ENCODE measurements around the gene RNF169.

GRCh38 chr11:74860743-74861142, 112.1 kb downstream of the RNF169 start:
- TF ChIP-seq, protein P1, sequence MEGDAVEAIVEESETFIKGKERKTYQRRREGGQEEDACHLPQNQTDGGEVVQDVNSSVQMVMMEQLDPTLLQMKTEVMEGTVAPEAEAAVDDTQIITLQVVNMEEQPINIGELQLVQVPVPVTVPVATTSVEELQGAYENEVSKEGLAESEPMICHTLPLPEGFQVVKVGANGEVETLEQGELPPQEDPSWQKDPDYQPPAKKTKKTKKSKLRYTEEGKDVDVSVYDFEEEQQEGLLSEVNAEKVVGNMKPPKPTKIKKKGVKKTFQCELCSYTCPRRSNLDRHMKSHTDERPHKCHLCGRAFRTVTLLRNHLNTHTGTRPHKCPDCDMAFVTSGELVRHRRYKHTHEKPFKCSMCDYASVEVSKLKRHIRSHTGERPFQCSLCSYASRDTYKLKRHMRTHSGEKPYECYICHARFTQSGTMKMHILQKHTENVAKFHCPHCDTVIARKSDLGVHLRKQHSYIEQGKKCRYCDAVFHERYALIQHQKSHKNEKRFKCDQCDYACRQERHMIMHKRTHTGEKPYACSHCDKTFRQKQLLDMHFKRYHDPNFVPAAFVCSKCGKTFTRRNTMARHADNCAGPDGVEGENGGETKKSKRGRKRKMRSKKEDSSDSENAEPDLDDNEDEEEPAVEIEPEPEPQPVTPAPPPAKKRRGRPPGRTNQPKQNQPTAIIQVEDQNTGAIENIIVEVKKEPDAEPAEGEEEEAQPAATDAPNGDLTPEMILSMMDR (IDR thresholded peaks at IDR 0.05), result no peak
- TF ChIP-seq POLR2A (IDR thresholded peaks at IDR 0.05) (no peak), EP300 (IDR thresholded peaks at IDR 0.05) (no peak)
